Liver (tissue), 9 donors: ENCODE measurements around the gene TNFRSF25. TPM values are rescaled to one million over a fixed set of nuclear protein-coding genes. Genes with fewer than 3 reads are reported as not detected.

Experiments
- DNase-seq: peaks from one replicate; pipeline ENCODE4 v3.0.0-alpha.2; 2017; ENCODE audit warnings: low spot score
- H3K27ac ChIP-seq, 2 donors: one replicate each; pipeline ENCODE4 v1.7.0; 2013; ENCODE audit warnings: inconsistent platforms in 2 of 2, low read length in 2 of 2, control low read depth in 1 of 2, low read depth in 1 of 2, mild to moderate bottlenecking in 1 of 2
- H3K27me3 ChIP-seq, 4 donors: one replicate each; pipeline versions ENCODE4 v1.6.1 to v1.7.0; 2013; ENCODE audit warnings: low read length in 3 of 4, inconsistent platforms in 1 of 4, mild to moderate bottlenecking in 1 of 4, moderate library complexity in 1 of 4; ENCODE audit not compliant: control insufficient read depth in 4 of 4, insufficient read depth in 4 of 4
- H3K36me3 ChIP-seq, 4 donors: one replicate each; pipeline versions ENCODE4 v1.6.1 to v1.7.0; 2013; ENCODE audit warnings: low read length in 3 of 4, mild to moderate bottlenecking in 3 of 4, low read depth in 1 of 4, moderate library complexity in 1 of 4; ENCODE audit not compliant: control insufficient read depth in 4 of 4, insufficient read depth in 3 of 4
- H3K4me1 ChIP-seq, 4 donors: one replicate each; pipeline versions ENCODE4 v1.6.1 to v1.7.0; 2013; ENCODE audit warnings: low read length in 3 of 4, mild to moderate bottlenecking in 3 of 4, moderate library complexity in 1 of 4; ENCODE audit not compliant: control insufficient read depth in 4 of 4, insufficient read depth in 4 of 4
- H3K4me3 ChIP-seq, 3 donors: one replicate each; pipeline versions ENCODE4 v1.6.1 to v1.7.0; 2013; ENCODE audit warnings: low read length in 3 of 3, control low read depth in 1 of 3, low read depth in 1 of 3, mild to moderate bottlenecking in 1 of 3
- H3K9ac ChIP-seq, 2 donors: one replicate each; pipeline ENCODE4 v1.7.0; 2013; ENCODE audit warnings: low read length in 2 of 2, mild to moderate bottlenecking in 2 of 2, moderate library complexity in 2 of 2, control low read depth in 1 of 2, low read depth in 1 of 2
- H3K9me3 ChIP-seq, 4 donors: one replicate each; pipeline versions ENCODE4 v1.6.1 to v1.7.0; 2013; ENCODE audit warnings: low read length in 3 of 4; ENCODE audit not compliant: control insufficient read depth in 4 of 4
- EGR1 ChIP-seq, 2 donors: IDR thresholded peaks; 2 replicates each; pipeline ENCODE4 v1.6.1; 2016 to 2018; ENCODE audit warnings: antibody characterized with exemption in 2 of 2, low read depth in 2 of 2
- FOXA1 ChIP-seq: IDR thresholded peaks from 2 replicates; pipeline ENCODE4 v1.6.1; 2016; ENCODE audit warnings: antibody characterized with exemption
- GABPA ChIP-seq, 2 donors: IDR thresholded peaks in 1 of 2; conservative IDR thresholded peaks in 1 of 2; 2 replicates each; pipeline ENCODE4 v1.6.1; 2016; ENCODE audit warnings: antibody characterized with exemption in 2 of 2, mild to moderate bottlenecking in 1 of 2, moderate library complexity in 1 of 2
- HNF4A ChIP-seq, 2 donors: conservative IDR thresholded peaks; 2 replicates each; pipeline ENCODE4 v1.6.1; 2016; ENCODE audit warnings: antibody characterized with exemption in 2 of 2, mild to moderate bottlenecking in 2 of 2
- HNF4G ChIP-seq: IDR thresholded peaks from 2 replicates; pipeline ENCODE4 v1.6.1; 2016; ENCODE audit warnings: antibody characterized with exemption
- JUND ChIP-seq, 2 donors: IDR thresholded peaks; 2 replicates each; pipeline ENCODE4 v1.6.1; 2016; ENCODE audit warnings: antibody characterized with exemption in 2 of 2
- NR2F2 ChIP-seq: IDR thresholded peaks from 2 replicates; pipeline ENCODE4 v1.6.1; 2016; ENCODE audit warnings: antibody characterized with exemption
- SP1 ChIP-seq: IDR thresholded peaks from 2 replicates; pipeline ENCODE4 v1.6.1; 2018; ENCODE audit warnings: antibody characterized with exemption, mild to moderate bottlenecking
- TAF1 ChIP-seq: conservative IDR thresholded peaks from 2 replicates; pipeline ENCODE4 v1.6.1; 2016; ENCODE audit warnings: antibody characterized with exemption, mild to moderate bottlenecking
- WGBS: extraction: QIAGEN DNeasy Blood & Tissue Kit; methylation state at CpG from one replicate; pipeline ENCODE4 v1.1.7; 2013; 5-methylcytosine and 5-hydroxymethylcytosine counted together
- polyA plus RNA-seq, 2 donors: library from polyadenylated mRNA; stranded (reverse) in 1 of 2; unstranded in 1 of 2; fragments of 200-250 nt in 1 of 2; fragments of >200 nt in 1 of 2; fragmentation: Nextera tagmentation in 1 of 2; extraction: Ambion mirVana in 1 of 2; gene quantifications; one replicate each; pipeline versions ENCODE4 v1.2.1 to v1.2.3, GENCODE V29; 2013 to 2015
- total RNA-seq, 2 donors: library from RNA; depleted of rRNA; stranded (reverse); fragments of >200 nt; gene quantifications; one replicate each; pipeline ENCODE4 v1.2.3, GENCODE V29; 2014
- TF ChIP-seq, protein P1 (sequence below): IDR thresholded peaks from 2 replicates; pipeline ENCODE4 v1.6.1; 2016; ENCODE audit warnings: antibody characterized with exemption, mild to moderate bottlenecking
- TF ChIP-seq, protein P2 (sequence below): IDR thresholded peaks from 2 replicates; pipeline ENCODE4 v1.6.1; 2016; ENCODE audit warnings: antibody characterized with exemption
- TF ChIP-seq, protein P3 (sequence below): fragments of 150-350 bp; IDR thresholded peaks from 2 replicates; pipeline ENCODE4 v1.5.1; 2017; ENCODE audit warnings: improper control_type of control experiment, low read depth, low read length; ENCODE audit not compliant: missing input control
- TF ChIP-seq, protein P4 (sequence below): IDR thresholded peaks from 2 replicates; pipeline ENCODE4 v1.6.1; 2016; ENCODE audit warnings: antibody characterized with exemption
- donor health status: healthy.
- donor health status: healthy.
- donor health status: healthy.
- donor health status: healthy.
- donor health status: healthy.

Gene TNFRSF25
- total and polyA plus RNA-seq, 4 donors = 0.78 to 2.6 (median 2.0) TPM

- Histone ChIP-seq H3K9me3 (no peaks in the 10 kb centered on the region), H3K27me3 (no peaks in the 10 kb centered on the region), H3K27ac (no peak overlapping the region), H3K4me3 (no peak overlapping the region), H3K4me1 (no peaks in the 10 kb centered on the region), H3K36me3 (no peaks in the 10 kb centered on the region), H3K9ac (no peak overlapping the region)
- no peak for DNase-seq
- WGBS = 87% methylated on average over 19 of the region's 19 CpGs
- no peak for TF ChIP-seq EGR1 (IDR thresholded peaks at IDR 0.05; ENCODE audit: low read depth in 2 of 2)
Observed at GRCh38 chr1:6512245-6512907, 46.4 kb upstream of the TNFRSF25 start.

DNA sequence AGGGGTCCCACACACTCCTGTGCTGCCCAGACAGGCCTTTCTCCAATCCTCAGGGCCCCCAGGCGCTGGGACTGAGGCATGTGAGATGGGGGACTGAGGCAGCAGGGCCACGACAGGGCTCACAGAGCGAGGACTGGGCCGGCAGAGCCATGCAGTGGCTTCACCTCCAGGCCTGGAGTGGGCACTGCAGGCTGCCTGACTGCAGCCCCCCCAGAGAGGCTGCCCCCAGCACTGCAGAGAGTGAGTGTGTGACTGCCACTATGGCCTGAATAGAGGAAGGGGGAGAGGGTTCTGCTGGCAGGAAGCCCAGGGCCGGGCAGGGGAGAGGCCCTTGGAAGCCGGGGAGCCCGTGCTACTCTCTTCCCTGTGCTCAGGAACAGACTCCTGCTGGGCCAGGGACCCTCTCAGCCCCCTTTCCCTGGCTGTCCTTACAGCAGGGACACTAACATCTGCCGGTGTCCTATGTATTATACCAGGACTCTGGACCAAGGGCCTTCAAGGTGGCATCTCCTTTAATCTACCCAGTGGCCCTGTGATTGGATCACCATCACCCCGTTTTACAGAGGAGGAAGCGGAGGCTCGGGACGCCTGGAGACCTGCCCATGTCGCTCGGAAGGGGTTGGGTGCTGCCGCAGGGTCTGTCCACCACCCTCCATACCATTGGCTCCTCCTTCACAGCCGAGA, 45.7 kb upstream of the TNFRSF25 start:
- no peaks in the 10 kb centered on the region for H3K27me3 ChIP-seq
- TF ChIP-seq, protein P1, sequence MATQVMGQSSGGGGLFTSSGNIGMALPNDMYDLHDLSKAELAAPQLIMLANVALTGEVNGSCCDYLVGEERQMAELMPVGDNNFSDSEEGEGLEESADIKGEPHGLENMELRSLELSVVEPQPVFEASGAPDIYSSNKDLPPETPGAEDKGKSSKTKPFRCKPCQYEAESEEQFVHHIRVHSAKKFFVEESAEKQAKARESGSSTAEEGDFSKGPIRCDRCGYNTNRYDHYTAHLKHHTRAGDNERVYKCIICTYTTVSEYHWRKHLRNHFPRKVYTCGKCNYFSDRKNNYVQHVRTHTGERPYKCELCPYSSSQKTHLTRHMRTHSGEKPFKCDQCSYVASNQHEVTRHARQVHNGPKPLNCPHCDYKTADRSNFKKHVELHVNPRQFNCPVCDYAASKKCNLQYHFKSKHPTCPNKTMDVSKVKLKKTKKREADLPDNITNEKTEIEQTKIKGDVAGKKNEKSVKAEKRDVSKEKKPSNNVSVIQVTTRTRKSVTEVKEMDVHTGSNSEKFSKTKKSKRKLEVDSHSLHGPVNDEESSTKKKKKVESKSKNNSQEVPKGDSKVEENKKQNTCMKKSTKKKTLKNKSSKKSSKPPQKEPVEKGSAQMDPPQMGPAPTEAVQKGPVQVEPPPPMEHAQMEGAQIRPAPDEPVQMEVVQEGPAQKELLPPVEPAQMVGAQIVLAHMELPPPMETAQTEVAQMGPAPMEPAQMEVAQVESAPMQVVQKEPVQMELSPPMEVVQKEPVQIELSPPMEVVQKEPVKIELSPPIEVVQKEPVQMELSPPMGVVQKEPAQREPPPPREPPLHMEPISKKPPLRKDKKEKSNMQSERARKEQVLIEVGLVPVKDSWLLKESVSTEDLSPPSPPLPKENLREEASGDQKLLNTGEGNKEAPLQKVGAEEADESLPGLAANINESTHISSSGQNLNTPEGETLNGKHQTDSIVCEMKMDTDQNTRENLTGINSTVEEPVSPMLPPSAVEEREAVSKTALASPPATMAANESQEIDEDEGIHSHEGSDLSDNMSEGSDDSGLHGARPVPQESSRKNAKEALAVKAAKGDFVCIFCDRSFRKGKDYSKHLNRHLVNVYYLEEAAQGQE = no peak
- no peak for TF ChIP-seq JUND (IDR thresholded peaks at IDR 0.05)
- TF ChIP-seq TAF1 = no peak
- no peak for TF ChIP-seq FOXA1
- no peak for TF ChIP-seq GABPA (IDR thresholded peaks at IDR 0.05 in 1 of 2, conservative IDR thresholded peaks at IDR 0.05 in 1 of 2)
- TF ChIP-seq NR2F2 = no peak
- TF ChIP-seq, protein P2, sequence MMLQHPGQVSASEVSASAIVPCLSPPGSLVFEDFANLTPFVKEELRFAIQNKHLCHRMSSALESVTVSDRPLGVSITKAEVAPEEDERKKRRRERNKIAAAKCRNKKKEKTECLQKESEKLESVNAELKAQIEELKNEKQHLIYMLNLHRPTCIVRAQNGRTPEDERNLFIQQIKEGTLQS = no peak
- TF ChIP-seq, protein P3, sequence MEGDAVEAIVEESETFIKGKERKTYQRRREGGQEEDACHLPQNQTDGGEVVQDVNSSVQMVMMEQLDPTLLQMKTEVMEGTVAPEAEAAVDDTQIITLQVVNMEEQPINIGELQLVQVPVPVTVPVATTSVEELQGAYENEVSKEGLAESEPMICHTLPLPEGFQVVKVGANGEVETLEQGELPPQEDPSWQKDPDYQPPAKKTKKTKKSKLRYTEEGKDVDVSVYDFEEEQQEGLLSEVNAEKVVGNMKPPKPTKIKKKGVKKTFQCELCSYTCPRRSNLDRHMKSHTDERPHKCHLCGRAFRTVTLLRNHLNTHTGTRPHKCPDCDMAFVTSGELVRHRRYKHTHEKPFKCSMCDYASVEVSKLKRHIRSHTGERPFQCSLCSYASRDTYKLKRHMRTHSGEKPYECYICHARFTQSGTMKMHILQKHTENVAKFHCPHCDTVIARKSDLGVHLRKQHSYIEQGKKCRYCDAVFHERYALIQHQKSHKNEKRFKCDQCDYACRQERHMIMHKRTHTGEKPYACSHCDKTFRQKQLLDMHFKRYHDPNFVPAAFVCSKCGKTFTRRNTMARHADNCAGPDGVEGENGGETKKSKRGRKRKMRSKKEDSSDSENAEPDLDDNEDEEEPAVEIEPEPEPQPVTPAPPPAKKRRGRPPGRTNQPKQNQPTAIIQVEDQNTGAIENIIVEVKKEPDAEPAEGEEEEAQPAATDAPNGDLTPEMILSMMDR = no peak
- no peak for TF ChIP-seq HNF4G
- TF ChIP-seq SP1 = no peak
- TF ChIP-seq HNF4A (conservative IDR thresholded peaks at IDR 0.05) = no peak
- TF ChIP-seq, protein P4, sequence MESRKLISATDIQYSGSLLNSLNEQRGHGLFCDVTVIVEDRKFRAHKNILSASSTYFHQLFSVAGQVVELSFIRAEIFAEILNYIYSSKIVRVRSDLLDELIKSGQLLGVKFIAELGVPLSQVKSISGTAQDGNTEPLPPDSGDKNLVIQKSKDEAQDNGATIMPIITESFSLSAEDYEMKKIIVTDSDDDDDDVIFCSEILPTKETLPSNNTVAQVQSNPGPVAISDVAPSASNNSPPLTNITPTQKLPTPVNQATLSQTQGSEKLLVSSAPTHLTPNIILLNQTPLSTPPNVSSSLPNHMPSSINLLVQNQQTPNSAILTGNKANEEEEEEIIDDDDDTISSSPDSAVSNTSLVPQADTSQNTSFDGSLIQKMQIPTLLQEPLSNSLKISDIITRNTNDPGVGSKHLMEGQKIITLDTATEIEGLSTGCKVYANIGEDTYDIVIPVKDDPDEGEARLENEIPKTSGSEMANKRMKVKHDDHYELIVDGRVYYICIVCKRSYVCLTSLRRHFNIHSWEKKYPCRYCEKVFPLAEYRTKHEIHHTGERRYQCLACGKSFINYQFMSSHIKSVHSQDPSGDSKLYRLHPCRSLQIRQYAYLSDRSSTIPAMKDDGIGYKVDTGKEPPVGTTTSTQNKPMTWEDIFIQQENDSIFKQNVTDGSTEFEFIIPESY = no peak
- no peaks in the 10 kb centered on the region for H3K36me3 ChIP-seq
- no peak overlapping the region for H3K9ac ChIP-seq
- 86% methylated on average over 16 of the region's 16 CpGs for WGBS
- no peak overlapping the region for H3K4me3 ChIP-seq
- no peak overlapping the region for H3K27ac ChIP-seq
- no peaks in the 10 kb centered on the region for H3K9me3 ChIP-seq
- no peak for DNase-seq
- no peaks in the 10 kb centered on the region for H3K4me1 ChIP-seq
